Ascending aorta (tissue), 2 donors: ENCODE measurements around the gene CELSR3. TPM values are rescaled to one million over a fixed set of nuclear protein-coding genes. Genes with fewer than 3 reads are reported as not detected.
A peak's percentile ranks its signal among the peaks of the same experiment; 100 is the strongest.

ENCODE experiments used
- DNase-seq, 2 donors: peaks; one replicate each; pipeline ENCODE4 v3.0.0-alpha.2; 2019; ENCODE audit warnings: low spot score in 2 of 2
- H3K27ac ChIP-seq, 2 donors: fragments of 200-600 bp; sonication (generic); one replicate each; pipeline ENCODE4 v1.5.1; 2016 to 2017; ENCODE audit warnings: mild to moderate bottlenecking in 1 of 2
- H3K27me3 ChIP-seq: fragments of 200-600 bp; sonication (generic); one replicate; pipeline ENCODE4 v1.5.1; 2017
- H3K36me3 ChIP-seq, 2 donors: fragments of 200-600 bp; sonication (generic); one replicate each; pipeline ENCODE4 v1.5.1; 2016
- H3K4me1 ChIP-seq, 2 donors: fragments of 200-600 bp; sonication (generic); one replicate each; pipeline ENCODE4 v1.5.1; 2016 to 2017; ENCODE audit warnings: mild to moderate bottlenecking in 1 of 2
- H3K4me3 ChIP-seq, 2 donors: fragments of 200-600 bp; sonication (generic); one replicate each; pipeline ENCODE4 v1.5.1; 2016 to 2017; ENCODE audit warnings: mild to moderate bottlenecking in 1 of 2
- H3K9me3 ChIP-seq, 2 donors: fragments of 200-600 bp; sonication (generic); one replicate each; pipeline ENCODE4 v1.5.1; 2016
- CTCF ChIP-seq, 3 experiments: fragments of 200-600 bp in 2 of 3; fragments of 450-650 bp in 1 of 3; sonication (generic) in 2 of 3; IDR thresholded peaks; one replicate each; pipeline ENCODE4 v1.5.1; 2016 to 2019; ENCODE audit warnings: antibody characterized with exemption in 3 of 3, mild to moderate bottlenecking in 1 of 3, moderate library complexity in 1 of 3
- intact Hi-C: fragments of 100-400 bp; cut with DNase I; formaldehyde crosslinking; loops from one replicate; pipeline ENCODE4 v1.15.1; 2023
- total RNA-seq: library from RNA; depleted of rRNA; stranded (reverse); fragments of >200 nt; gene quantifications from one replicate; pipeline ENCODE4 v1.1.0, GENCODE V29; 2016

The CELSR3 gene, protein sequence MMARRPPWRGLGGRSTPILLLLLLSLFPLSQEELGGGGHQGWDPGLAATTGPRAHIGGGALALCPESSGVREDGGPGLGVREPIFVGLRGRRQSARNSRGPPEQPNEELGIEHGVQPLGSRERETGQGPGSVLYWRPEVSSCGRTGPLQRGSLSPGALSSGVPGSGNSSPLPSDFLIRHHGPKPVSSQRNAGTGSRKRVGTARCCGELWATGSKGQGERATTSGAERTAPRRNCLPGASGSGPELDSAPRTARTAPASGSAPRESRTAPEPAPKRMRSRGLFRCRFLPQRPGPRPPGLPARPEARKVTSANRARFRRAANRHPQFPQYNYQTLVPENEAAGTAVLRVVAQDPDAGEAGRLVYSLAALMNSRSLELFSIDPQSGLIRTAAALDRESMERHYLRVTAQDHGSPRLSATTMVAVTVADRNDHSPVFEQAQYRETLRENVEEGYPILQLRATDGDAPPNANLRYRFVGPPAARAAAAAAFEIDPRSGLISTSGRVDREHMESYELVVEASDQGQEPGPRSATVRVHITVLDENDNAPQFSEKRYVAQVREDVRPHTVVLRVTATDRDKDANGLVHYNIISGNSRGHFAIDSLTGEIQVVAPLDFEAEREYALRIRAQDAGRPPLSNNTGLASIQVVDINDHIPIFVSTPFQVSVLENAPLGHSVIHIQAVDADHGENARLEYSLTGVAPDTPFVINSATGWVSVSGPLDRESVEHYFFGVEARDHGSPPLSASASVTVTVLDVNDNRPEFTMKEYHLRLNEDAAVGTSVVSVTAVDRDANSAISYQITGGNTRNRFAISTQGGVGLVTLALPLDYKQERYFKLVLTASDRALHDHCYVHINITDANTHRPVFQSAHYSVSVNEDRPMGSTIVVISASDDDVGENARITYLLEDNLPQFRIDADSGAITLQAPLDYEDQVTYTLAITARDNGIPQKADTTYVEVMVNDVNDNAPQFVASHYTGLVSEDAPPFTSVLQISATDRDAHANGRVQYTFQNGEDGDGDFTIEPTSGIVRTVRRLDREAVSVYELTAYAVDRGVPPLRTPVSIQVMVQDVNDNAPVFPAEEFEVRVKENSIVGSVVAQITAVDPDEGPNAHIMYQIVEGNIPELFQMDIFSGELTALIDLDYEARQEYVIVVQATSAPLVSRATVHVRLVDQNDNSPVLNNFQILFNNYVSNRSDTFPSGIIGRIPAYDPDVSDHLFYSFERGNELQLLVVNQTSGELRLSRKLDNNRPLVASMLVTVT (N-terminal part only)
- 2.6 TPM for total RNA-seq

DNA sequence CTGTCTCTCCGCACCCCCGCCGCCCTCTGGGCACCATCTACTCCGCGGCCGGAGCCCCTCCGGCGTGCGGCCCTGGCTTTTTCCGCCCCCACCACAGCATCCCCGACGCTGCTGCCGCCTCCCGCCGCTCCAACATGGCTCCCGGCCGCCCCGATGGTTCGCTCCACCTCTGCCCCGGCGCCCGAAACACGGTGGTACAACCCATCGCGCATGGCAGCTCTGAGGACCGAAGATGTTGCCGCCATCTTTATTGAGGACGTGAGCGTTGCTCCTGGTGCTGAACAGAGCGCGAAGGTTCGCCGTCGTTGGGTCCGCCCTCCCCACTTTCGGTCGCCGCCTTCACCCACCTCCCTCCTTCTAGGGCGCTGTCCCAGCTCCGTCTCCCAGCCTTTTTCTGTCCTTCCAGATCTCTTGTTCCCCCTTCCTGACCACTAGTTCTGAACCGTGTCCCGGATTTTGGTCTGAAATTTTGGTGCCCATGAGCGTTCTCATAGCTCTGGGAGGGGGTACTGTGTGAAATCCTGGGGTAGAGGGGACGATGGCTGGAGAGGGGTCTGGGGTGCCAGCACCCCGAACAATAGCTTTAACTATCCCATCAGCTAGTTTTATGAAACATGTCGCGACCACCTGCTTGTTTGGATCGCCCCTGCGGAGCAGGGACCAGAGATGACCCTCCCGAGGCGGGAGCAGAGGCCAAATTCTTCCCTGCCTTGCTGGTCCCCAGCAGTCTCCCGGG is at the start of gene CELSR3:
Gene CELSR3, minus strand, starts transcription at position 134 of the 736 bp plus-strand sequence. CDS start 252 bp downstream, outside the sequence.
- intact Hi-C loops: no loop called here
- Histone ChIP-seq H3K36me3 (peaks cover 0 to 4% of the 10 kb centered on the region in 2 donors), H3K4me3 (peak within 1 kb of the TSS; percentile 65 to 73), H3K27me3 (no peaks in the 10 kb centered on the region), H3K27ac (peak within 1 kb of the TSS; percentile 95 to 97), H3K4me1 (peaks cover 6 to 14% of the 10 kb centered on the region in 2 donors), H3K9me3 (no peaks in the 10 kb centered on the region)
- TF ChIP-seq CTCF (IDR thresholded peaks at IDR 0.05): no peak
- DNase-seq: peak in 1 of 2 donors; percentile 88

DNA sequence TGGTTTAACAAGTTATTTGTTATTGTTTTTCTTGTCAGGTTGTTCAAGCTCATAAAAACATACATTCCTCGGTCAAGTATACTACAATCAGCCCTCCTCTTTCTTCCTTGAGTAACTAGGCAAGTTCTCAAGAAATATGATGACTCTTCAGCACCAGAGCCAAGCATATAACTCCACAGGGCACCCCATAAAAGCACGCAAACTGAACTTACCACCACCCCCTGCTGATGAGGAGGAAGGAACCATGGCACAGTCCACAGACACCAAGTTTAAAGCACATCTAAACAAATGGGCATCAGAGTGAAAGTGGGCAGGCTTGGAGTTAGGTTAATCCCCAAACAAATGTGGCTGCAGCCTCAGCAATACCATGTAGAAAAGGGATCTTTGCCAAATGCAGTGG is 49.0 kb upstream of the CELSR3 start:
- Histone ChIP-seq H3K36me3 (peaks cover 13 to 14% of the 10 kb centered on the region in 2 donors), H3K4me3 (no peak overlapping the region), H3K27ac (no peak overlapping the region), H3K9me3 (no peaks in the 10 kb centered on the region), H3K27me3 (no peaks in the 10 kb centered on the region), H3K4me1 (peaks cover 4 to 23% of the 10 kb centered on the region in 2 donors)
- no peak for TF ChIP-seq CTCF (IDR thresholded peaks at IDR 0.05)
- intact Hi-C loops: no loop called here
- no peak for DNase-seq

GRCh38 chr3:48709051-48709461 is 46.4 kb upstream of the CELSR3 start:
- no peaks in the 10 kb centered on the region for H3K9me3 ChIP-seq
- intact Hi-C loops: loop anchor here (5.0 kb wide), 1 partner anchor 33 kb away; no protein-coding TSS in a partner anchor
- no peak for DNase-seq
- TF ChIP-seq CTCF (IDR thresholded peaks at IDR 0.05): no peak
- no peaks in the 10 kb centered on the region for H3K27me3 ChIP-seq
- no peak overlapping the region for H3K4me3 ChIP-seq
- H3K4me1 ChIP-seq: peaks cover 0 to 13% of the 10 kb centered on the region in 2 donors
- peak overlapping the region; percentile 37 to 48 for H3K27ac ChIP-seq
- peaks cover 14 to 21% of the 10 kb centered on the region in 2 donors for H3K36me3 ChIP-seq

- TF ChIP-seq CTCF (IDR thresholded peaks at IDR 0.05): no peak
- H3K27me3 ChIP-seq: no peaks in the 10 kb centered on the region
- intact Hi-C loops: loop anchor here (5.0 kb wide), 1 partner anchor 34 kb away; no protein-coding TSS in a partner anchor
- H3K27ac ChIP-seq: peak overlapping the region; percentile 37 to 48
- no peak overlapping the region for H3K4me3 ChIP-seq
- H3K4me1 ChIP-seq: peaks cover 0 to 13% of the 10 kb centered on the region in 2 donors
- peaks cover 14 to 20% of the 10 kb centered on the region in 2 donors for H3K36me3 ChIP-seq
- no peaks in the 10 kb centered on the region for H3K9me3 ChIP-seq
- no peak for DNase-seq
These were observed 45.8 kb upstream of the CELSR3 start for GRCh38 chr3:48708481-48708889.
